Activated CD4-positive, alpha-beta T cell treated with anti-CD3 and anti-CD28 coated beads, Interleukin-2, Interleukin-6, amounts not matched to agents 100 ng/mL and 50 ng/mL, durations not matched to agents 16 hours and 8 hours (primary cell): ENCODE measurements around the gene ERC2.
"Not testable (repeated sequence)": the region's sequence is repeated elsewhere in the genome, so short reads cannot be mapped to it uniquely, and the experiment has no call there.

Experiments
- DNase-seq: peaks from one replicate; pipeline ENCODE4 v3.0.0-alpha.2; 2020

Gene ERC2

DNA sequence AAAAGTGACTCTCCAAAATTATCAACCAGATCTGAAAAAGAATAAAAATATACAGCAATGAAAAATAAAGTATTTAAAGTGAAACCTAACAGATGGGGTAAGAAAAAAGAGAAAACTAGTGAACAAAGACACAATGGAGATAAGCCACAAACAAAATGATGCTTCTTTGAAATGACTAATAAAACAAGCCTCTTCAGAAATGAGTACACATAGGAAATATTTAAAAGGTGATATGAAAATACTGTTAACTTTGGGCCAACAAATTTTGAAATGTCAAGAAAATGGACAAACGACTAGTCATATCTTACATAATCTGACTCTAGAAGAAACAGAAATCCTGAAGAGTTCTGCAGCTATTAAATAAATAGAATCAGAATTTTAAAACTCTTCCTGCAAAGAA lies 164.2 kb downstream of the ERC2 start:
- no peak for DNase-seq

DNA sequence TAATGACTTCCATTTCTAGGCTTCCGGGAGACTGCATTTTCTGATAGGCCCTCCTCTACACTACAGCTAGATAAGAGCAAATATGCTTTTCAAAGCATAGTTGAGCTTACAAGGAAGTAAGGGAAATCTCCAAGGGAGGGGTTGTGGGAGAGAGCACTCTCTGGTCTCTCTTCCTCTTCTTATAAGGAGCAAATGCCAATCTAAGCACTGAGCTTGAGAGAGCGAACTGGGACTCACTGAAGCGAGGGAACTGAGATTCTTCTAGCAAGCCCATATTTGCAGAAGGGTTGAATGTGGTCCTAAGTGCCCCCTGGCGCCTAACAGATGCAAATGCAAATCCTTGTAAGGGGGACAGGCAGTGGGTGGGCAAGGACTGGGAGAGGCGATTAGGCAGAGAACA lies 164.8 kb downstream of the ERC2 start:
- DNase-seq, result peak; percentile 51

DNA sequence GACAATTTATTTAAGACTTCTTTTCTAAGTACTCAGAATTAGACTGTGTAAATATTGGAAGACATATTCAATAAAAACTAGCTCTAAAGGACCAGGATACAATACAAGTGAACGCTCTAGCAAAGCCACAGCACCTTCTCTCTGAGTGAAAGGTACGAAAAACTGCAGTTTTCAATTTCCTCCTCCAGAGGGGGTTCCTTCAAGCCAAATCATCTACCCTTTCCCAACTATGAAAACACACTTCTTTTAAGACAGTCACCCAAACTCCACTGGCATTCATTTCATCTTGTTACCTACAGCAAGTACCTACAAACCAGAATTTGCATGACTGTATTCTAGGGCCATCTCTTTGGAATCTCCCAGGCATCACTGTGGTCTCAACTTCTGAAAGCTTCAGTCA lies 165.8 kb downstream of the ERC2 start:
- peak; percentile 21 for DNase-seq

DNA sequence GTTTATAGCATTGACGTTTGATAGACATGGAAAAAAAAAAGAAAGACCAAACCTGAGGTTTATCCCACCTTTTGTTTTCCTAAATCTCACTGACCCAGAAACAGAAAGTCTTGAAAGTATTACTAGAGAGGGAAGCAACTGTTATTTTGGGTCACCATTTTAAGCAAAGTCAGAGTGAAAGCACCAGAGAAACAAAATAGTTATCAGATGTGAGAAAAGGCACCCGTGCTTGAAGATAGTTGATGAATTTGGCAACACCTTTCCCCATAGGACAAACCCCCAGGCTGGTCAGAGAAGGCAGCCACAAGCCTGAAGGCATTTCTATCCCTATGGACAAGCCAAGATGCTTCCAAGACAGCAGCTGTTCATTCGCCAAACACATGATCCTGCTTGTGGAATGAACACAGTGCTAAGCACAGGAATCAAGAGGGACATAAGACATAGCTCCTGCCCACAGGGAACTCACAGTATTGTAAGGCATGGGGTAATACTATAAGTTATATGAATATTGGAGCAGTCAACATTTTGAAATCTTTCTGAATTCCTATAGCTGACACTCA lies 170.9 kb downstream of the ERC2 start:
- DNase-seq, result no peak

DNA sequence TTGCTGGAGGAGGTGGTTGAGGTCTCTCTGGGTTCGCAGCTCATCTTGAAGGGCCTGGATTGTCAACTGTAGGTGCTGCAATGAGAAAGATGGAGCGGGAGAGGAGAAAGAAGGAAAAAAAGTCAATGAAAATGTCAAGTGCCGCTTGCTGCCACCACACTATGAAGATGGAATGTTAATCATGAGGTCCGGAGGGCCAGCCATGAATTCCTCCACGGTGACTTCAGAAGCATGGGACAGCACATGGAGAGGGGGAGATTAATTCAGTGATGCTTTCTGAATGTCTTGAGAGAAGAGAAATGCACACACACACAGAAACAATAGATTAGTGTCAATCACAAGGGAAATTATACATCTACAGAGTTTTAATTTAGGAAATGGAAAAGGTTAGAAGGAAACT lies 171.9 kb downstream of the ERC2 start:
- DNase-seq, result no peak

DNA sequence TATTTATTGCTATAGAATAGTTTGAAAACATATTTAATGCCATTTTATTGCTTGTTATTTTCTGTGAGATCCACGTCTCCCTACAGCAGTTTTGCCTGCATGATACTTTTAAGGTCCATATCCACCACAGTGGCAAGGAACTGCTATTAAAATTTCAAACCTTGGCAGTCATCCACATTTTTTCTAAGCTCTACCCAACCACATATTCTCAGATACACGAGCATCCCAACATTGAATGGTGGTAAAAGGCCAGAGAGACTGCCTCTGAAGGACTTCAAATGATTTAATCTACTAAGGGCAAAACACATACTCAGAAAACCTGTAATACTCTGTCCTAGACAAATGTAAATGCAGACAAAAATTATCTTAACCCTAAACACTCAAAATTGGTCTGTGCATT lies 173.1 kb downstream of the ERC2 start:
- DNase-seq, result no peak

DNA sequence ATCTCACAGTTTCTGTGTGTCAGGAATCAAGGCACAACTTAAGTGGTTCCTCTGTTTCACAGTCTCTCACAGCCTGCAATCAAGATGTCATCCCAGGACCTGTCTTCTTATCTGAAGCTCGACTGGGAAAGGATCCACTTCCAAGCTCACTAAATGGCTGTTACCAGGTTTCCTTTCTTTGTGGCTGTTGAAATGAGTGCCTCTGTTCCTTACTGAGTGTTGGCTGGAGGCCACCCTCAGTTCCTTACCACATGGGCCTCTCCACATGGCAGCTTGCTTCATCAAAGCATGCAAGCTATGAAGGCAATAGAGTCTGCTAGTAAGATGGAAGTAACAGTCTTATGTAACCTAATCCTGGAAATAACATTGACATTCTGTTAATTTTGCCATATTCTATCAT lies 174.0 kb downstream of the ERC2 start:
- DNase-seq, result no peak

DNA sequence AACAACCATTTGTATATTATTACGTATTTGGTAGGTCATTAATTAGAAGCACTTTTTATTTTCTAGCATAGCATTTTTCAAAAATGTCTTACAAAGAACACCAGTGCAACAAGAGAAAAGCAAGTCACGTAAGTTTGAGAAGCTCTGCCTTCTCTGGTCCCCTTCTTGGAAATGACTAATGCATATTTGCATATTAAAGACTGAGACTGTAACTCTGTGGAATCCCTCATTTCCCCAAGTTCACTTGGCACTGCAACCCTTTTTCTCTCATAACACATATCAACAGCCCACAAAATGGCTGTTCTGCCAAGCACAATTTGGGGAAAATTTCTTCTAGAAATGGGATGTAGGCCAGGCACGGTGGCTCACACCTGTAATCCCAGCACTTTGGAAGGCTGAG lies 176.3 kb downstream of the ERC2 start:
- peak; percentile 51 for DNase-seq

DNA sequence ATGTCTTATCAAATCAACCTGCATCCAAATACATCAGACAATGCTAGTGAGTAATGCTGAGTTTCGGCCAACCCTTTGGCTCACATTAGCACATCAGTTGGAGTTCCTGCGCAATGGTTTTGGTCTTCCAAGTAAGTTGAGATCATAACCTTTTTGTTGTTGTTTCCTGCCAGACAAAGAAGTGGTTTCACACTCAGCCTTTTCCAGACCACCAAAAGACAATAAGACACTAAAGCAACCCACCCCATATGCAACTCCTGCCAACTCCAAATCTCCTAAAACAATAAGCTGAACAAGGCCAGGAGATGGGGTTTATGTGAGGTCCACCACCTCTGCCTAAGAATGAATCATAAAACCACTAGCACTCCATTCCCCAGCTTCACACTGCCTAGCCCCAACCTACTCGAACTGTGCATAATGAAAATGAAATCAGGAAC lies 177.0 kb downstream of the ERC2 start:
- peak; percentile 65 for DNase-seq

DNA sequence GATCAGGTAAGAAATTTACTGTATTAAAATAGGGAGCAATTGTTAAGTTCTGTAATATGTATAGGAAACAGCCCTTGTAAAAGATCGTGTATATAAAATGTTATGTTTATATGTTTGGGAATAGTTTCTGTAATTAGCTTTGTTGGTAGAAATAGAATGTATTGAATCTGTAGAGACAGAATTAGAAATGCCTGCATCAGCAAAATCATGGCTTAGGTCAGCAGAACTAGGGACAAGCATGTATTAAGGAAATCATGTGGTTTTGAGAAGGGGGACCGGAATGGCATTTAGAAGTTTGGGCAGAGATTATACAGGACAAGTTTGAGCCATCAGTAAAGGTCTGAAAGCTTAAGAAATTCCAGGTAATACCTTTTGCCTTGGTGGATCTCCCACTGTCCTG lies 177.9 kb downstream of the ERC2 start:
- no peak for DNase-seq

DNA sequence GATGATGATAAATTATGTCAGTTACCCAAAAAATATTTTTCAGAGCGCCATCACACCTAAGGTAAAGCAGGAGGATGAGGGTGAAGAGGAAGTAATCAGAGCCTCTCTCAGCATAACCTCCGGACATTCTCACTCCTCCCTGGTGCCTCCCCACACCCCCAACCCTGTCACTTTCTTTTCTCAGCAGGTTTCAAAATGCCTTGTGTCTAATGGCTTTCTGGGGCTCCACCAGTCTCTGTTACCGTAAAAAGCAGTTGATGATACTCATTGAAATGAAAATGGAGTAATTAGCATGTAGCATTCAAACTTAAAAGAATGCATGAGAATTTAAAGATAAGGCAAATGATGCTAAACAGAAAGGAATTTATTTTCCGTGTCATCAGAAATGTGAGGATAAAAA lies 180.0 kb downstream of the ERC2 start:
- DNase-seq, result no peak

DNA sequence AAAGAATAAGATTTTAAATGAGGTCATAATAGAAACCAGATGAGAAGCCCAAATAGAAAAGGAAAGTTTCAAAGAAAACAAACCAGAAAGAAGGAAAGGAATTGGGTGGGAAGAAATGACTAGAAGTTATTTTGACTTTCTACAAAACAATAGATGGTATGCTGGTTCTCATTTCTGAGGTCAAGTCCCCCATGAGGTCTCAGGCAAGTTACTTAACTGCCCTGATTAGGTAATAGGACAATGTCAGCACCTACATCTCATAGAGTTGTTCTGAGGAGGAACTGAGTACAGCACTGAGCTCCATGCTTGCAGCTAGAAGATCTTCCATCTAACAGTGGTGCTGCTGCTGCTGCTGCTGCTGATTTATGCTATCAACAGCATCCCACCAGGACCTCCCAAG lies 185.9 kb downstream of the ERC2 start:
- no peak for DNase-seq

DNA sequence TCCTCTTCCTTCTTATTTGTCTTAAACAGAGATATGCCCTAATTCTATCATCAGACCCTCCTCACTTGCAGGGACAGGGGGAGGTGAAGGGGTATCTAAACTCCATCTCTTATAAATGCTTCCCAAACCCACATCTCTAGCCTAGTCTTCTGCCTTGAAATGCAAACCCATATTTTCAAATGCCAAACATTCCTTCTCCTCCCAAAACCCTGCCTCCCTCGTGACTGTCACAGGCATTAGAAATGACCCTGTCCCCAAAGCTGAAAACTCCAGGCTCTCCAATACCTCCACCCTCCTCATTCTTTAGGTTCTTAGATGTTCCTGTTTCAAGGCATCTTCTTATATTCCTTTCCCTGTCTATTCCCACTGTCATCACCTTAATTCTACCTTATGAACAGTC lies 191.0 kb downstream of the ERC2 start:
- no peak for DNase-seq

DNA sequence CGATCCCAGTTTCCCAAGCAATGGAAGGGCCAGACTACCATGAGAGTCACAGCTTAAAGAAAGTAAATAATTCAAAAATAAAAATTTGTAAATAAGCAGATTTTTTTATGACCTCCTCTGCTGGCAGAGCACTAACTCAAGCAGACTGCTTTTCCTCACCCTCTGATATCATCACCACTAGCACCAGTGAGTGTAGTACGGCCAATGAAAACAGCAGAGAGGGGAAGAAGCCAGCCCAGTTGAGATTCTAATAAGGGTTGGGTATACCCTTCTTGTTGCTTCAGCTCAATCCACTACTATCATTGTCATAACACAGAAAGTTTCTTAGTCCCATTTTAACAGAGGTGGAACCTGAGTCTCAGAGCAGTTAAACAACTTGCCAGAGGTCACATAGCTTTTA lies 193.1 kb downstream of the ERC2 start:
- DNase-seq, result no peak

DNA sequence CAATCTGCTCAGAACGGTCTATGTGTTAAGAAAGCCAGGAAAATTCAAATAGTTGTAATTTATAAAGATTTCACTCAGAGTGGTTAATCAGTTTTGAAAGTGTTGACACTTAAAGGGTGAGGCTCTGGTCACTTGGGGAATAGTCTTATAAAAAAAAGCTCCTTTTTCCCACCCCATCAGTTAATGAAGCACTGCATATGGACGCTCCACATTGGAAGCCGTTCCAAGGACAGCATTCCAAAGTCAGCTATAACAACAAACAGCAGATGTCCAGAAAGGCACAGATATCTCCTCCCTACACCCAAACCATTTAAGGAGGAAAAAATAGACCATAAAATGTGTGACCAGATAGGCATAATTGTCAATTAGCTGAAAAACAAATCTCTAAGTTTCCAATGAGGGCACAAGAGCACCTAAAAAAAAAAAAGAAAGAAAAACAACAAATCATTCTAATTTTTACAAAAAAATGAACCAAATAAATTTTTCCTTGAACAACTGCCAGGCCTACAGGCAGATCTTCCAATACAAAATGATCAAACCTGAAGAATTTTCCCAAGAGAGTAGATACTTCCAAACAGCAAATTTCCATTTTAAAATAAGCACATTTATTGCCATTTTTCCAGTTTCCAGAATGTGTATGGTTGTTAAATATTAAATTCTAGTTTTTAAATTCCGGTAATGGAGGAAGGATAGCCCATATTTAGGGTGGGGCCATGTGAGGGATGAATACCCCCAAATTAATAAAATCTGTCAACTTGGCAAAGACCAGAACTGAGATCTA lies 198.3 kb downstream of the ERC2 start:
- no peak for DNase-seq

DNA sequence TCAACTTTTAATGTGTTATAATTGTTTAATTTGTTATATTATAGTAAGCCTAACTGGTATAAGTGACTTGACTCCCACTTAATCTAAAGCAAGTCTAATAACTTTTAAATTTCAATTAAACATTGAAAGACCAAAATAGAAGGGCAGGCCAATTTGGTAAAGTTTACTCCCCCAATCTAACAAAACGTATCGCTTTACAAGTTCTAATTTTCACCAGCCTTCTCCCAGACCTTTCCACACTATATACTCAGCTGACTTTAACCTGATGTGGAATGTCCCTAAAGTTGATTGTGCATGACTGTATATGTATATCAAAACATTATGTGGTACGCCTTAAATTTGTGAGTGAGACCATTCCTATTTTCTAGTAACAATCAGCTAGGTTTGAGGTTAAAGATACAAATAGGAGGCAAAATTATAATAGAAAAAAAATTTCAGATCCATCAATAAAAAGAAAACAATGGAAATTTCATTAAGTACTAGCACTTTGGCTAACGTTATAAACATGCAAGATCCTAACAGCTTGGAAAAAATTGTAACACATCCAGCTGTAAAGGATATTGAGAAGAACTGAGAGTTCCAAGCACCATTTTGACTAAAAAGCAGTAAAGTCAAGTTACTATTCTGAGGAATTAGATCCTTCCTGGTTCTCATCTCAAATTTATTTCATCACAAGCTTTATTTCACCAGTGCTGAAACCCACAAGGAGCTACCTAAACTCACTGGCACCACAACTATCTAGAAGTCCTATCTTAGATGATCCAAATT lies 199.5 kb downstream of the ERC2 start:
- no peak for DNase-seq

DNA sequence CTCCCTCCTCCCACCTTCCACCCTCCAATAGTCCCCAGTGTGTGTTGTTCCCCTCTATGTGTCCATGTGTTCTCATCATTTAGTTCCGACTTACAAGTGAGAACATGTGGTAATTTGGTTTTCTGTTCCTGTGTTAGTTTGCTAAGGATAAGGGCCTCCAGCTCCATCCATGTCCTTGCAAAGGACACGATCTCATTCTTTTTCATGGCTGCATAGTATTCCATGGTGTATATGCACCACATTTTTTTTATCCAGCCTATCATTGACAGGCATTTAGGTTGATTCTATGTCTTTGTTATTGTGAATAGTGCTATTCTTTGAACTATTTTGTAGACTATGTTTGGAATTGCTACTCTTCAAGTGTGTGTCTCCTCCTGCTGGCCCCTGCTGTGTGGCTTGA lies 206.4 kb downstream of the ERC2 start:
- DNase-seq, result not testable (repeated sequence)

DNA sequence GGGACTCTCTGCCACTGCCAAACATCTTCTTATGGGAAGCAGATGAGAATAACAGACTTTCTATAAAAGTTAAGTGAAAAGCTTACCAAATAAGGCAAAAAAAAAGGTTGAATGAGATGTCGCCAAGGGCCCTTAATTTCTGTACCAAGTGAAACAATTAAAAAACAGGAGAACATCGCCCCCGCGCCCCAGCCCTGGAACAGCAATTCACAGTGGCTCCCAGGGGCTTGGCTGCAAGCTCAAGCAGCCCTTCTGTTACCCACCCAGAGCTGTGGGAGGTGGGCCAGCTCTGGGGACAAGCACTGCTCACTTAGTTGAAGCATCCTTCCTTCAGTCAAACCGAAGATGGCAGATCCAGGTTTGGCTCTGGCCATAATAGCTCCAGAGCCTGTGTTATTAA lies 208.0 kb downstream of the ERC2 start:
- no peak for DNase-seq

DNA sequence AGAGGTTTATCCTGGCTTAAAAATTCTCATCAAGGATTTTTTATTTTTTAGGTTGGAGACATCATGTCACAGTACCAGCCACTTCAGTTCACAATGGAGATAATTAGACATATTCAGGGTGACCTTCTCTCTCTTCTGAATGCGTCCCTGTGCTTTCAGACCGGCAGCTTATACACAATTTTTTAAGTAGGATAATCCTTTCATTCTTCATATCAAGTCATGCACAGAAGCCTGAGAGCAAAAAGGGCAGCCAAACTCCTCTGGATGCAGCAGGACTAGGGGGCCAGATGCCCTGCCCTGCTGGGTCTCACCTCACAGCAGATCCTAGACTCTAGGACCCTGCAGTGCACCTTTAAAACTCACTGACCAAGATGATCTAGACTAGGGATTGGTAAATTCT lies 210.4 kb downstream of the ERC2 start:
- no peak for DNase-seq

DNA sequence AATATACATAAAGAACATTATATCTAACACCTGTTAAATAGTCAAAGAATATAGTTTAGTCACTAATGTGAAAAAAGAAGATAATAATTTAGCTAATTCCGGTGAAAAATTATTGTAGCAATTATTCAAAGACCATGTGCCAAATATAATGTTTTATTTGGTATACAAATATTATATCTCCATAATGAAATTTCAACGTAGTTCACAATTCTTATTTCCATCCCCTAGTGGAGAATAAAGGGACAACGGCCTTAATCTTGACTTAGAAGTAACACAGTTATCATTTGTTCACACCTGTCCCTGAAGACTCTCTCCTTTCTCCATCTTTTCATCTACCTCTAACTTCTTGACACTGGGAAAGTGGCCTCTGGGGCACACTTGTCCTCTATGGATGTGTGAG lies 213.4 kb downstream of the ERC2 start:
- DNase-seq, result peak; percentile 4

DNA sequence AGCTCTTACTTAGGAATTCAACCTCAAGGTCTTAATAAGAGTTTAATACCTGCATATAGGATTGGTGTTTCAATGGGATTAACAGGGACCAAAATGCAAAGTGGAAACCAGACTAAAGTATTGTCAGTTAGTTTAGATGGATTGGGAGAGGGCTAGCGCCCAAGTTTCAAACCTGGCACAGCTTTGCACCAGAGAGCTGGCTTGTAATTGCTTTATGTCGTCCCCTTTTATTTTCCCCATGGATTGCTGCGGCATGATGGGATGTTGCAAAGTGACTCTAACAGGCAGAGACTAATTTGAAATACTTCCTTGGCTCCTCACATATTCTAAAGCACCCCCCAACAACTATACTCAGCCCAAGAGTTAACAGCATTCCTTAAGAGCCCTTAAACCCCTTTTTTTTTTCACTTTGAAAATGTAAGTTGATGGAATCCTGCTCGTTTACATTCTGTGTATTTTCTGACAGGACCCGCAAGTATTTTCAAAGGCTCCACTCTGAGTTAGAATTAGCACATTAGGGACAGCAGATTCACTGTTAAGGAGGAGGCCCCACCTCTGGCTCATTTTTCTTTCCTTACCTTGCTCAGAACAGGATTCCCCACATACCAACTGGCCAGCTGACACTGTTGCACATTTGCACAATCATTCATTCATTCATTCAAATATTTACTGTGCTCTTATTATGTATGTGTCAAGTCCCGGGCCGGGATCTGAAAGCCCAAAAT lies 214.2 kb downstream of the ERC2 start:
- no peak for DNase-seq

DNA sequence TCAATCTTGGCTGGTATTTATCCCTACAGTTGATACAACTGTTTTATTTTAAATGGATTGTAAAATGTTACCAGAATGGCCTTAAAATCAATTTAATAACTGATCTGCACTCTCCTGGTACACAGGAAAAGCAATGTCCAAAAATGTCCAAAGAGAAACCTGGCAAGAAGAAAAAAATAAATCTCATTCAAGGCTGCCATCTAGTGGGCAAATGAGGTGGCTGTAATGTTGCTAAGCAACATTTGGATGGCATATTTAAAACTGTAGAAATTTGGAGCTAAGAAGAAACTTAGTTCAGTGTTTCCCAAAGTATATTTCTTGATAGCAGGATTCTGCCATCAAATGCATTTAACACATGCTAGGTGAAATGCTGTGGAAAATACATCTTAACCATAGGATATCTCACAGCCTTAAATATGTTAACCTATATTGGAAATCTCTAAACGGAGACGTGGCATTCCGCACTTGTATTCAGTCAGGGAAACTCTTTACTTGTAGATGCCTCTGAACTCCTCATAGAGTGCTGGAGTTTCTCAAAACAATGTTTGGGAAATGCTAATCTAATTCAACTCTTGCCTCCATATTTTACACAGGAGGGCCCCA lies 216.8 kb downstream of the ERC2 start:
- DNase-seq, result peak; percentile 51

DNA sequence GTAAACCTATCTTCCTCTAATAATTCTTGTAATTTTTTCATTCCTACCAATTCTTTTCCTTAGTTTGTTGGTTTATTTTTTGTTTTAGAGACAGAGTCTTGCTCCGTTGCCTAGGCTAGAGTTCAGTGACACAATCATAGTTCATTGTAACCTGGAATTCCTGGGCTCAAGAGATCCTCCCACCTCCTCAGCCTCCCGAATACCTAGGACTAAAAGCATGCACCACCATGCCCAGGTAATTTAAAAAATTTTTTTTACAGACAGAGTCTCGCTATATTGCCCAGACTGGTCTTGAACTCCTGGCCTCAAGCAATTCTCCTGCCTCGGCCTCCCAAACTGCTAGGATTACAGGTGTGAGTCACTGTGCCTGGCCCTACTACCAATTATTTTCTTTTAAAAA lies 220.2 kb downstream of the ERC2 start:
- DNase-seq, result no peak
